ENCODE results near the gene NUBPL.

DNA sequence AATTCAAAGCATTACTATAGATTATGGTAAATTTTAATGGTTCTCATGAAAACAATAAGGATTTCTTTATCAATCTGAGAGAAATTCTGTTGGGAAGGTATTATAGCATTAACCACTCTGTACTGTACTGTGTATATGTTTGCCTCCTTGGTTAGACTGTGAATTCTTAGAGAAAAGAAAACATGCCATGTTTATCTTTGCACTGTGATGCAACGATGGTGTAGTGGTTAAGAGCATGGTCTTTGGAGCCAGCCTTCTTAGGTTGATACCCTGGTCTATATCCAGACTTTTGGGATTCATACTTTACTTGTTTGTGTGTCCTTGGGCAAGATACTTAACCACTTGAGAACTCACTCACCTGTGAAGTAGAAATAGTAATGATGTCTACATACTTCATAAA, 32.2 kb upstream of the NUBPL start:
- no peak for TF ChIP-seq EZH2phosphoT487 (IDR thresholded peaks at IDR 0.05; ENCODE audit: borderline replicate concordance, low read length)
- TF ChIP-seq, protein P1, sequence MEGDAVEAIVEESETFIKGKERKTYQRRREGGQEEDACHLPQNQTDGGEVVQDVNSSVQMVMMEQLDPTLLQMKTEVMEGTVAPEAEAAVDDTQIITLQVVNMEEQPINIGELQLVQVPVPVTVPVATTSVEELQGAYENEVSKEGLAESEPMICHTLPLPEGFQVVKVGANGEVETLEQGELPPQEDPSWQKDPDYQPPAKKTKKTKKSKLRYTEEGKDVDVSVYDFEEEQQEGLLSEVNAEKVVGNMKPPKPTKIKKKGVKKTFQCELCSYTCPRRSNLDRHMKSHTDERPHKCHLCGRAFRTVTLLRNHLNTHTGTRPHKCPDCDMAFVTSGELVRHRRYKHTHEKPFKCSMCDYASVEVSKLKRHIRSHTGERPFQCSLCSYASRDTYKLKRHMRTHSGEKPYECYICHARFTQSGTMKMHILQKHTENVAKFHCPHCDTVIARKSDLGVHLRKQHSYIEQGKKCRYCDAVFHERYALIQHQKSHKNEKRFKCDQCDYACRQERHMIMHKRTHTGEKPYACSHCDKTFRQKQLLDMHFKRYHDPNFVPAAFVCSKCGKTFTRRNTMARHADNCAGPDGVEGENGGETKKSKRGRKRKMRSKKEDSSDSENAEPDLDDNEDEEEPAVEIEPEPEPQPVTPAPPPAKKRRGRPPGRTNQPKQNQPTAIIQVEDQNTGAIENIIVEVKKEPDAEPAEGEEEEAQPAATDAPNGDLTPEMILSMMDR (IDR thresholded peaks at IDR 0.05; ENCODE audit: low read depth, low read length, poor library complexity, severe bottlenecking) = no peak

Data from DOHH2 (cell line).